Globus pallidus (tissue), 1 donor: ENCODE results near the gene WDR77.

Experiments
- DNase-seq: peaks from one replicate; pipeline ENCODE4 v3.0.0-alpha.2; 2015; ENCODE audit warnings: low spot score

The WDR77 gene

GRCh38 chr1:111448918-111449702, at the start of gene WDR77, which contains the start of gene ATP5PB:
TSS of gene WDR77 (minus strand) at chr1:111449256. CDS start at chr1:111449169, 87 bp downstream.
TSS of gene ATP5PB (plus strand) at chr1:111449464. CDS start at chr1:111449542, 78 bp downstream.
- peak; percentile 97 for DNase-seq

- DNase-seq, result no peak
These were observed 48.5 kb upstream of the WDR77 start for GRCh38 chr1:111497592-111497991.

- no peak for DNase-seq
These were observed 47.3 kb upstream of the WDR77 start for GRCh38 chr1:111496398-111496797.

GRCh38 chr1:111491070-111491469, 42.0 kb upstream of the WDR77 start:
- DNase-seq, result no peak

GRCh38 chr1:111490220-111490619, 41.2 kb upstream of the WDR77 start:
- DNase-seq, result no peak

GRCh38 chr1:111489604-111490003, 40.5 kb upstream of the WDR77 start:
- peak; percentile 62 for DNase-seq

GRCh38 chr1:111488669-111489068, 39.6 kb upstream of the WDR77 start:
- peak; percentile 68 for DNase-seq

- no peak for DNase-seq
These were observed 38.1 kb upstream of the WDR77 start for GRCh38 chr1:111487133-111487532.

GRCh38 chr1:111486431-111486830, 37.4 kb upstream of the WDR77 start:
- no peak for DNase-seq

- DNase-seq, result no peak
These were observed 35.5 kb upstream of the WDR77 start for GRCh38 chr1:111484391-111485026.

- no peak for DNase-seq
These were observed 34.8 kb upstream of the WDR77 start for GRCh38 chr1:111483876-111484275.

- no peak for DNase-seq
These were observed 34.1 kb upstream of the WDR77 start for GRCh38 chr1:111483166-111483565.

- peak; percentile 85 for DNase-seq
These were observed 32.5 kb upstream of the WDR77 start for GRCh38 chr1:111481387-111482221.

GRCh38 chr1:111480674-111481073, 31.6 kb upstream of the WDR77 start:
- no peak for DNase-seq

- DNase-seq, result no peak
These were observed 27.8 kb upstream of the WDR77 start for GRCh38 chr1:111476761-111477309.

- no peak for DNase-seq
These were observed 27.2 kb upstream of the WDR77 start for GRCh38 chr1:111476214-111476613.

GRCh38 chr1:111475701-111476100, 26.6 kb upstream of the WDR77 start:
- DNase-seq, result no peak

GRCh38 chr1:111474521-111474920, 25.5 kb upstream of the WDR77 start:
- DNase-seq, result no peak

- DNase-seq, result no peak
These were observed 25.1 kb upstream of the WDR77 start for GRCh38 chr1:111474106-111474505.

- no peak for DNase-seq
These were observed 22.5 kb upstream of the WDR77 start for GRCh38 chr1:111471538-111471937.

- peak; percentile 70 for DNase-seq
These were observed 22.0 kb upstream of the WDR77 start for GRCh38 chr1:111471012-111471411.

GRCh38 chr1:111470596-111470995, 21.5 kb upstream of the WDR77 start:
- no peak for DNase-seq
